Brain microvascular endothelial cell (primary cell): ENCODE data around the gene PDE4D.
A peak's percentile ranks its signal among the peaks of the same experiment; 100 is the strongest.

ENCODE experiments used
- DNase-seq: peaks from one replicate; pipeline ENCODE4 v3.0.0-alpha.2; 2020
- H3K27ac ChIP-seq: fragments of 250-450 bp; sonication (Bioruptor Pico); 2 replicates; pipeline ENCODE4 v1.5.1; 2020; ENCODE audit warnings: mild to moderate bottlenecking, moderate library complexity
- H3K27me3 ChIP-seq: fragments of 250-450 bp; sonication (Bioruptor Pico); replicated peaks from 2 replicates; pipeline ENCODE4 v1.5.1; 2020; ENCODE audit warnings: mild to moderate bottlenecking
- H3K36me3 ChIP-seq: fragments of 250-450 bp; sonication (Bioruptor Pico); replicated peaks from 2 replicates; pipeline ENCODE4 v1.5.1; 2020; ENCODE audit warnings: mild to moderate bottlenecking
- H3K4me3 ChIP-seq: 2 replicates; pipeline ENCODE4 v1.5.1; 2011; ENCODE audit warnings: low read depth, mild to moderate bottlenecking, control low read depth, low read length, moderate library complexity
- CTCF ChIP-seq: IDR thresholded peaks from 2 replicates; pipeline ENCODE4 v1.5.1; 2011; ENCODE audit warnings: low read depth, mild to moderate bottlenecking, moderate library complexity, low read length, control low read depth, inconsistent platforms; ENCODE audit errors: missing control alignments
- in situ Hi-C: cut with HindIII; loops from 2 replicates; pipeline ENCODE4 v1.10.0; 2017; ENCODE audit warnings: low sequenced_read_pairs, low pct_ligation_motif_present

Gene PDE4D

GRCh38 chr5:59368951-59369350 lies 524.6 kb downstream of the PDE4D start:
- no peak overlapping the region for H3K27ac ChIP-seq
- no peak for TF ChIP-seq CTCF
- H3K27me3 ChIP-seq = no peaks in the 10 kb centered on the region
- no peaks in the 10 kb centered on the region for H3K36me3 ChIP-seq
- DNase-seq = no peak
- in situ Hi-C loops = loop anchor here (25.0 kb wide), 1 partner anchor 182 kb away; no protein-coding TSS in a partner anchor
- no peak overlapping the region for H3K4me3 ChIP-seq

- DNase-seq = peak; percentile 66
- Histone ChIP-seq H3K4me3 (no peak overlapping the region), H3K27me3 (no peaks in the 10 kb centered on the region), H3K27ac (no peak overlapping the region), H3K36me3 (no peaks in the 10 kb centered on the region)
- in situ Hi-C loops = loop anchor here (25.0 kb wide), 1 partner anchor 181 kb away; no protein-coding TSS in a partner anchor
- peak; percentile 91 for TF ChIP-seq CTCF
Observed at GRCh38 chr5:59367791-59368394, 525.6 kb downstream of the PDE4D start.

- no peak for TF ChIP-seq CTCF
- H3K36me3 ChIP-seq = no peaks in the 10 kb centered on the region
- no peak for DNase-seq
- no peaks in the 10 kb centered on the region for H3K27me3 ChIP-seq
- no peak overlapping the region for H3K4me3 ChIP-seq
- H3K27ac ChIP-seq = no peak overlapping the region
- in situ Hi-C loops = loop anchor here (25.0 kb wide), 1 partner anchor 179 kb away; no protein-coding TSS in a partner anchor
Observed at GRCh38 chr5:59366784-59367183, 526.7 kb downstream of the PDE4D start.

GRCh38 chr5:59362438-59362837 lies 531.1 kb downstream of the PDE4D start:
- in situ Hi-C loops = loop anchor here (25.0 kb wide), 1 partner anchor 175 kb away; no protein-coding TSS in a partner anchor
- Histone ChIP-seq H3K36me3 (no peaks in the 10 kb centered on the region), H3K4me3 (no peak overlapping the region), H3K27me3 (no peaks in the 10 kb centered on the region), H3K27ac (no peak overlapping the region)
- no peak for TF ChIP-seq CTCF
- no peak for DNase-seq

- H3K4me3 ChIP-seq = no peak overlapping the region
- no peak overlapping the region for H3K27ac ChIP-seq
- no peak for TF ChIP-seq CTCF
- no peak for DNase-seq
- no peaks in the 10 kb centered on the region for H3K27me3 ChIP-seq
- H3K36me3 ChIP-seq = no peaks in the 10 kb centered on the region
- in situ Hi-C loops = loop anchor here (25.0 kb wide), 1 partner anchor 174 kb away; no protein-coding TSS in a partner anchor
Observed at GRCh38 chr5:59361454-59361853, 532.1 kb downstream of the PDE4D start.

- TF ChIP-seq CTCF = no peak
- no peaks in the 10 kb centered on the region for H3K36me3 ChIP-seq
- H3K4me3 ChIP-seq = no peak overlapping the region
- no peaks in the 10 kb centered on the region for H3K27me3 ChIP-seq
- no peak for DNase-seq
- in situ Hi-C loops = loop anchor here (25.0 kb wide), 1 partner anchor 173 kb away; no protein-coding TSS in a partner anchor
- no peak overlapping the region for H3K27ac ChIP-seq
Observed at GRCh38 chr5:59360130-59360555, 533.4 kb downstream of the PDE4D start.
